Neural cell (in vitro differentiated cells): ENCODE data around the gene POLD1. TPM values are rescaled to one million over a fixed set of nuclear protein-coding genes. Genes with fewer than 3 reads are reported as not detected.

Source experiments
- H2AFZ ChIP-seq: fragments of 200-600, 300-800 bp; sonication (generic), shearing (Covaris generic); 2 replicates; pipeline ENCODE4 v1.6.0; 2014; ENCODE audit warnings: low read depth, mild to moderate bottlenecking, antibody characterized with exemption, low read length, moderate library complexity
- H3F3A ChIP-seq: fragments of 200-600 bp; shearing (Covaris generic); 2 replicates; pipeline ENCODE4 v1.6.1; 2016; ENCODE audit warnings: mild to moderate bottlenecking, moderate library complexity, mixed read lengths, antibody characterized with exemption, low read length; ENCODE audit not compliant: insufficient read depth, poor library complexity, severe bottlenecking
- H3K27ac ChIP-seq: fragments of 200-600, 300-800 bp; sonication (generic), shearing (Covaris generic); 2 replicates; pipeline ENCODE4 v1.5.1; 2014; ENCODE audit warnings: mild to moderate bottlenecking, low read length, moderate library complexity
- H3K27me3 ChIP-seq: fragments of 300-800, 200-600 bp; sonication (generic), shearing (Covaris generic); 2 replicates; pipeline ENCODE4 v1.6.0; 2014; ENCODE audit warnings: mild to moderate bottlenecking, low read depth, low read length, moderate library complexity; ENCODE audit not compliant: insufficient read depth
- H3K36me3 ChIP-seq: fragments of 300-800, 200-600 bp; sonication (generic), shearing (Covaris generic); 2 replicates; pipeline ENCODE4 v1.5.1; 2014; ENCODE audit warnings: mild to moderate bottlenecking, antibody characterized with exemption, low read length, moderate library complexity; ENCODE audit not compliant: insufficient read depth
- H3K4me2 ChIP-seq: fragments of 300-800, 200-600 bp; sonication (generic), shearing (Covaris generic); 2 replicates; pipeline ENCODE4 v1.6.0; 2014; ENCODE audit warnings: mild to moderate bottlenecking, low read length
- H3K4me3 ChIP-seq: fragments of 300-800, 200-600 bp; sonication (generic), shearing (Covaris generic); 2 replicates; pipeline ENCODE4 v1.5.1; 2014; ENCODE audit warnings: mild to moderate bottlenecking, low read length, moderate library complexity
- H3K79me2 ChIP-seq: fragments of 200-600 bp; shearing (Covaris generic); replicated peaks from 2 replicates; pipeline ENCODE4 v1.6.0; 2014; ENCODE audit warnings: mild to moderate bottlenecking, low read length, moderate library complexity; ENCODE audit not compliant: insufficient read depth
- H3K9ac ChIP-seq: fragments of 300-800, 200-600 bp; sonication (generic), shearing (Covaris generic); 2 replicates; pipeline ENCODE4 v1.6.1; 2016; ENCODE audit warnings: mild to moderate bottlenecking, low read length, mixed read lengths
- H3K9me2 ChIP-seq: fragments of 200-600 bp; shearing (Covaris generic); 2 replicates; pipeline ENCODE4 v1.6.1; 2016; ENCODE audit warnings: mild to moderate bottlenecking, low read length, mixed read lengths; ENCODE audit not compliant: insufficient read depth
- H3K9me3 ChIP-seq: fragments of 200-600, 300-800 bp; sonication (generic), shearing (Covaris generic); 2 replicates; pipeline ENCODE4 v1.6.1; 2016; ENCODE audit warnings: mild to moderate bottlenecking, mixed run types, low read length, moderate library complexity, mixed read lengths
- H4K20me1 ChIP-seq: fragments of 200-600 bp; shearing (Covaris generic); 2 replicates; pipeline ENCODE4 v1.6.1; 2016; ENCODE audit warnings: mild to moderate bottlenecking, mixed run types; ENCODE audit not compliant: insufficient read depth
- EP300 ChIP-seq: fragments of 450-650 bp; conservative IDR thresholded peaks from 2 replicates; pipeline ENCODE4 v1.6.1; 2014; ENCODE audit warnings: antibody characterized with exemption, mild to moderate bottlenecking, moderate library complexity; ENCODE audit not compliant: poor library complexity, severe bottlenecking
- EZH2 ChIP-seq: fragments of 200-600, 300-800 bp; shearing (Covaris generic), sonication (generic); IDR thresholded peaks from 2 replicates; pipeline ENCODE4 v1.6.1; 2014; ENCODE audit warnings: antibody characterized with exemption, low read length, borderline replicate concordance, mild to moderate bottlenecking; ENCODE audit not compliant: insufficient read depth, poor library complexity, severe bottlenecking
- MXI1 ChIP-seq: fragments of 450-650 bp; conservative IDR thresholded peaks from 2 replicates; pipeline ENCODE4 v1.6.1; 2014; ENCODE audit warnings: antibody characterized with exemption, mild to moderate bottlenecking; ENCODE audit not compliant: poor library complexity, severe bottlenecking
- POLR2AphosphoS5 ChIP-seq: IDR thresholded peaks from 2 replicates; pipeline ENCODE4 v1.6.1; 2012
- RAD21 ChIP-seq: fragments of 450-650 bp; conservative IDR thresholded peaks from 2 replicates; pipeline ENCODE4 v1.6.1; 2014; ENCODE audit warnings: antibody characterized with exemption, mild to moderate bottlenecking, moderate library complexity
- SMC3 ChIP-seq: fragments of 450-650 bp; conservative IDR thresholded peaks from 2 replicates; pipeline ENCODE4 v1.6.1; 2014; ENCODE audit warnings: antibody characterized with exemption, mild to moderate bottlenecking, moderate library complexity; ENCODE audit not compliant: poor library complexity
- TAF1 ChIP-seq: IDR thresholded peaks from 2 replicates; pipeline ENCODE4 v1.6.1; 2012; ENCODE audit warnings: low read depth
- polyA plus RNA-seq: library from polyadenylated mRNA; depleted of rRNA; stranded (reverse); fragments of >200 nt; gene quantifications from 2 replicates; pipeline ENCODE4 v1.2.3, GENCODE V29; 2014
- TF ChIP-seq, protein P1 (sequence below): fragments of 450-650 bp; IDR thresholded peaks from 2 replicates; pipeline ENCODE4 v1.5.1; 2014; ENCODE audit warnings: antibody characterized with exemption, mild to moderate bottlenecking, moderate library complexity; ENCODE audit not compliant: poor library complexity, severe bottlenecking
- TF ChIP-seq, protein P2 (sequence below): IDR thresholded peaks from 2 replicates; pipeline ENCODE4 v1.6.1; 2012; ENCODE audit warnings: borderline replicate concordance

The POLD1 gene
- polyA plus RNA-seq, 1 donor from 2014 or later, result 13.1 TPM

DNA sequence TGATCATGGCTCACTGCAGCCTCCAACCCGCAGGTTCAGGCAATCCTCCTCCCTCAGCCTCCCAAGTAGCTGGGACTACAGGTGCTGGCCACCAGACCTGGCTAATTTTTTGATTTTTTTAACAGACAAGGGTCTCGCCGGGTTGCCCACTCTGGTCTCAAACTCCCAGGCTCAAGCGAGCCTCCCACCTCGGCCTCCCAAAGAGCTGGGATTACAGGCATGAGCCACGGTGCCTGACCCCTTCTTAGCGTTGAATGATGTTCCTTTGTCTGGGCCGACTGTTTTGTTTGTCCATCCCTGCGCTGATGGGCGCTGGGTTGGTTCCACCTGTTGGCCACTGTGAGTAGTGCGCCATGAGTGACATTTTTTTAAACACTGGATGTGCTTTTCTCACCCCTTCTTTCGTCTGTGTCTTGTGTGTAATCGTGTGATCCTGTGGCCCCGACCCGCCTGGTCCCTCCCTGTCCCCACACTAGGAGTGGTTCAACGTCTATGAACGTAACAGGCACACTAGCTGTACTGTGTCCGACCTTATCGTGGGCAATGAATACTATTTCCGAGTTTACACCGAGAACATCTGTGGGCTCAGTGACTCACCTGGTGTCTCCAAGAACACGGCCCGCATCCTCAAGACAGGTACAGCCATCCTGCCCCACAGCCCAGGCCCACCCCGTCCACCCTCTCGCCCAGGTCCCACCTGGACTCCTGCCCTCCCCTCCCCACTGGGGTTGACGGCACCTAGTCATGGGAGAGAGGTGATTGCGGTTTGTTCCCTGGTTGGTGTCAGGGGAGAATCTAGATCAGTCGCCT is 77.1 kb downstream of the POLD1 start:
- Histone ChIP-seq H3K27me3 (no peaks in the 10 kb centered on the region), H3K4me2 (no peak overlapping the region), H4K20me1 (no peaks in the 10 kb centered on the region), H3K9me3 (no peaks in the 10 kb centered on the region), H3F3A (no peaks in the 10 kb centered on the region), H3K27ac (no peak overlapping the region), H3K9ac (no peak overlapping the region), H2AFZ (no peak overlapping the region), H3K9me2 (no peaks in the 10 kb centered on the region), H3K4me3 (no peak overlapping the region), H3K79me2 (no peaks in the 10 kb centered on the region), H3K36me3 (no peaks in the 10 kb centered on the region)
- TF ChIP-seq EP300, result no peak
- TF ChIP-seq RAD21, result peak; percentile 51
- TF ChIP-seq POLR2AphosphoS5, result no peak
- peak; percentile 57 for TF ChIP-seq SMC3
- no peak for TF ChIP-seq EZH2
- no peak for TF ChIP-seq TAF1
- TF ChIP-seq, protein P1, sequence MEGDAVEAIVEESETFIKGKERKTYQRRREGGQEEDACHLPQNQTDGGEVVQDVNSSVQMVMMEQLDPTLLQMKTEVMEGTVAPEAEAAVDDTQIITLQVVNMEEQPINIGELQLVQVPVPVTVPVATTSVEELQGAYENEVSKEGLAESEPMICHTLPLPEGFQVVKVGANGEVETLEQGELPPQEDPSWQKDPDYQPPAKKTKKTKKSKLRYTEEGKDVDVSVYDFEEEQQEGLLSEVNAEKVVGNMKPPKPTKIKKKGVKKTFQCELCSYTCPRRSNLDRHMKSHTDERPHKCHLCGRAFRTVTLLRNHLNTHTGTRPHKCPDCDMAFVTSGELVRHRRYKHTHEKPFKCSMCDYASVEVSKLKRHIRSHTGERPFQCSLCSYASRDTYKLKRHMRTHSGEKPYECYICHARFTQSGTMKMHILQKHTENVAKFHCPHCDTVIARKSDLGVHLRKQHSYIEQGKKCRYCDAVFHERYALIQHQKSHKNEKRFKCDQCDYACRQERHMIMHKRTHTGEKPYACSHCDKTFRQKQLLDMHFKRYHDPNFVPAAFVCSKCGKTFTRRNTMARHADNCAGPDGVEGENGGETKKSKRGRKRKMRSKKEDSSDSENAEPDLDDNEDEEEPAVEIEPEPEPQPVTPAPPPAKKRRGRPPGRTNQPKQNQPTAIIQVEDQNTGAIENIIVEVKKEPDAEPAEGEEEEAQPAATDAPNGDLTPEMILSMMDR, result peak; percentile 66
- no peak for TF ChIP-seq MXI1
- TF ChIP-seq, protein P2, sequence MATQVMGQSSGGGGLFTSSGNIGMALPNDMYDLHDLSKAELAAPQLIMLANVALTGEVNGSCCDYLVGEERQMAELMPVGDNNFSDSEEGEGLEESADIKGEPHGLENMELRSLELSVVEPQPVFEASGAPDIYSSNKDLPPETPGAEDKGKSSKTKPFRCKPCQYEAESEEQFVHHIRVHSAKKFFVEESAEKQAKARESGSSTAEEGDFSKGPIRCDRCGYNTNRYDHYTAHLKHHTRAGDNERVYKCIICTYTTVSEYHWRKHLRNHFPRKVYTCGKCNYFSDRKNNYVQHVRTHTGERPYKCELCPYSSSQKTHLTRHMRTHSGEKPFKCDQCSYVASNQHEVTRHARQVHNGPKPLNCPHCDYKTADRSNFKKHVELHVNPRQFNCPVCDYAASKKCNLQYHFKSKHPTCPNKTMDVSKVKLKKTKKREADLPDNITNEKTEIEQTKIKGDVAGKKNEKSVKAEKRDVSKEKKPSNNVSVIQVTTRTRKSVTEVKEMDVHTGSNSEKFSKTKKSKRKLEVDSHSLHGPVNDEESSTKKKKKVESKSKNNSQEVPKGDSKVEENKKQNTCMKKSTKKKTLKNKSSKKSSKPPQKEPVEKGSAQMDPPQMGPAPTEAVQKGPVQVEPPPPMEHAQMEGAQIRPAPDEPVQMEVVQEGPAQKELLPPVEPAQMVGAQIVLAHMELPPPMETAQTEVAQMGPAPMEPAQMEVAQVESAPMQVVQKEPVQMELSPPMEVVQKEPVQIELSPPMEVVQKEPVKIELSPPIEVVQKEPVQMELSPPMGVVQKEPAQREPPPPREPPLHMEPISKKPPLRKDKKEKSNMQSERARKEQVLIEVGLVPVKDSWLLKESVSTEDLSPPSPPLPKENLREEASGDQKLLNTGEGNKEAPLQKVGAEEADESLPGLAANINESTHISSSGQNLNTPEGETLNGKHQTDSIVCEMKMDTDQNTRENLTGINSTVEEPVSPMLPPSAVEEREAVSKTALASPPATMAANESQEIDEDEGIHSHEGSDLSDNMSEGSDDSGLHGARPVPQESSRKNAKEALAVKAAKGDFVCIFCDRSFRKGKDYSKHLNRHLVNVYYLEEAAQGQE, result no peak

DNA sequence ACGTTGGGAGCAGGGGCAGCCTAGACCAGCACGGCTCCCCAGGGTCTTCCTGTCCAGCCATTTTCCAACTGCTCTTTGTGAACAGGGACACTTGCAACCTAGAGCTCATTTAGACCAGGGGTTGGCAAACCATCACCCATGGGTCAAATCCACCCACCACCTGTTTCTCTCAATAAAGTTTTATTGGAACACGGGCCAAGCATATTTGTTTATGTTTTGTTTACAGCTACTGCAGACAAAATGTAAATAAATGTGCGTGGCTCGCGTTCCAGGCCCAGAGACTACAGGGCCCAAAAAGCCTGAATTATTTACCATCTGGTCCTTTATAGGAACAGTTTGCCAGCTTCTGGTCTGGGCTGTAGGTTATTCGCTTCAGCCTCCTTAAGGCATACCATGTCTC is 78.8 kb downstream of the POLD1 start:
- no peaks in the 10 kb centered on the region for H3K79me2 ChIP-seq
- H3F3A ChIP-seq, result no peaks in the 10 kb centered on the region
- no peak overlapping the region for H3K27ac ChIP-seq
- no peaks in the 10 kb centered on the region for H3K9me2 ChIP-seq
- no peak overlapping the region for H3K4me3 ChIP-seq
- H3K4me2 ChIP-seq, result no peak overlapping the region
- H3K9ac ChIP-seq, result no peak overlapping the region
- no peaks in the 10 kb centered on the region for H3K36me3 ChIP-seq
- no peaks in the 10 kb centered on the region for H4K20me1 ChIP-seq
- TF ChIP-seq EZH2 (no peak), EP300 (no peak), MXI1 (no peak), SMC3 (no peak), RAD21 (no peak), POLR2AphosphoS5 (no peak), TAF1 (no peak)
- TF ChIP-seq, protein P1, result no peak
- TF ChIP-seq, protein P2, result no peak
- H3K9me3 ChIP-seq, result no peaks in the 10 kb centered on the region
- no peak overlapping the region for H2AFZ ChIP-seq
- H3K27me3 ChIP-seq, result no peaks in the 10 kb centered on the region
